H1 (cell line): ENCODE data around the gene GALNT2.

Experiments
- CEBPB ChIP-seq: IDR thresholded peaks from 2 replicates; pipeline ENCODE4 v1.6.1; 2012; ENCODE audit warnings: low read depth, low read length
- KDM5A ChIP-seq: fragments of 200-600 bp; IDR thresholded peaks from 2 replicates; pipeline ENCODE4 v1.7.1; 2012; ENCODE audit warnings: mild to moderate bottlenecking, low read length, inconsistent platforms, mixed read lengths
- MAX ChIP-seq: IDR thresholded peaks from 2 replicates; pipeline ENCODE4 v1.6.1; 2012; ENCODE audit warnings: inconsistent platforms
- PHF8 ChIP-seq: fragments of 200-600 bp; sonication (generic); conservative IDR thresholded peaks from 2 replicates; pipeline ENCODE4 v1.7.1; 2012; ENCODE audit warnings: low read depth, mild to moderate bottlenecking, inconsistent platforms, low read length, moderate library complexity
- POLR2AphosphoS5 ChIP-seq: IDR thresholded peaks from 2 replicates; pipeline ENCODE4 v1.6.1; 2011; ENCODE audit warnings: low read depth, low read length
- TEAD4 ChIP-seq: IDR thresholded peaks from 2 replicates; pipeline ENCODE4 v1.6.1; 2012; ENCODE audit warnings: low read depth, low read length, inconsistent platforms, mixed read lengths
- TF ChIP-seq, protein P1 (sequence below), 3 experiments: IDR thresholded peaks; 1 replicate in 2 of 3; 2 replicates in 1 of 3; pipeline versions ENCODE4 v1.5.1 to v1.6.1; 2011; ENCODE audit warnings: low read length in 3 of 3, mild to moderate bottlenecking in 3 of 3, inconsistent platforms in 2 of 3, low read depth in 1 of 3, moderate library complexity in 1 of 3; ENCODE audit not compliant: insufficient read depth in 1 of 3; ENCODE audit errors: control extremely low read depth in 1 of 3
- TF ChIP-seq, protein P2 (sequence below): IDR thresholded peaks from 2 replicates; pipeline ENCODE4 v1.6.1; 2011; ENCODE audit warnings: low read length, improper control_type of control experiment

GRCh38 chr1:230262867-230263567, 196.0 kb downstream of the GALNT2 start:
- TF ChIP-seq, protein P1, sequence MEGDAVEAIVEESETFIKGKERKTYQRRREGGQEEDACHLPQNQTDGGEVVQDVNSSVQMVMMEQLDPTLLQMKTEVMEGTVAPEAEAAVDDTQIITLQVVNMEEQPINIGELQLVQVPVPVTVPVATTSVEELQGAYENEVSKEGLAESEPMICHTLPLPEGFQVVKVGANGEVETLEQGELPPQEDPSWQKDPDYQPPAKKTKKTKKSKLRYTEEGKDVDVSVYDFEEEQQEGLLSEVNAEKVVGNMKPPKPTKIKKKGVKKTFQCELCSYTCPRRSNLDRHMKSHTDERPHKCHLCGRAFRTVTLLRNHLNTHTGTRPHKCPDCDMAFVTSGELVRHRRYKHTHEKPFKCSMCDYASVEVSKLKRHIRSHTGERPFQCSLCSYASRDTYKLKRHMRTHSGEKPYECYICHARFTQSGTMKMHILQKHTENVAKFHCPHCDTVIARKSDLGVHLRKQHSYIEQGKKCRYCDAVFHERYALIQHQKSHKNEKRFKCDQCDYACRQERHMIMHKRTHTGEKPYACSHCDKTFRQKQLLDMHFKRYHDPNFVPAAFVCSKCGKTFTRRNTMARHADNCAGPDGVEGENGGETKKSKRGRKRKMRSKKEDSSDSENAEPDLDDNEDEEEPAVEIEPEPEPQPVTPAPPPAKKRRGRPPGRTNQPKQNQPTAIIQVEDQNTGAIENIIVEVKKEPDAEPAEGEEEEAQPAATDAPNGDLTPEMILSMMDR (IDR thresholded peaks at IDR 0.05; ENCODE audit: control extremely low read depth in 1 of 3, insufficient read depth in 1 of 3, low read depth in 1 of 3, low read length in 3 of 3): no peak
- no peak for TF ChIP-seq PHF8
- TF ChIP-seq, protein P2, sequence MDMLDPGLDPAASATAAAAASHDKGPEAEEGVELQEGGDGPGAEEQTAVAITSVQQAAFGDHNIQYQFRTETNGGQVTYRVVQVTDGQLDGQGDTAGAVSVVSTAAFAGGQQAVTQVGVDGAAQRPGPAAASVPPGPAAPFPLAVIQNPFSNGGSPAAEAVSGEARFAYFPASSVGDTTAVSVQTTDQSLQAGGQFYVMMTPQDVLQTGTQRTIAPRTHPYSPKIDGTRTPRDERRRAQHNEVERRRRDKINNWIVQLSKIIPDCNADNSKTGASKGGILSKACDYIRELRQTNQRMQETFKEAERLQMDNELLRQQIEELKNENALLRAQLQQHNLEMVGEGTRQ: no peak
- TF ChIP-seq KDM5A: no peak
- no peak for TF ChIP-seq TEAD4
- TF ChIP-seq POLR2AphosphoS5: no peak
- TF ChIP-seq MAX: no peak
- no peak for TF ChIP-seq CEBPB
